HCT116 (cell line): ENCODE measurements around the gene WDR45B. TPM values are rescaled to one million over a fixed set of nuclear protein-coding genes. Genes with fewer than 3 reads are reported as not detected.

Experiments used
- ATAC-seq: fragments of 200-7000 bp; cut with Tn5 transposase; 2 replicates; pipeline ENCODE4 v1.9.1; 2020; ENCODE audit warnings: mild to moderate bottlenecking, moderate library complexity
- BruUV-seq: library from RNA; stranded (reverse); fragments of 400-500 nt; replicated peaks from 2 replicates; lab custom pipeline; 2021; lab: Mats Ljungman, UMichigan
- CTCF ChIA-PET: fragments of 300-600 bp; sonication (Branson Sonifier 250); formaldehyde crosslinking; loops from one replicate; lab custom pipeline; 2021; ENCODE audit warnings: antibody characterized with exemption; lab: Charles Lee
- POLR2A ChIA-PET: fragments of 300-600, 350-600 bp; sonication (Branson Sonifier 250); formaldehyde crosslinking; loops from one replicate; lab custom pipeline; 2021; ENCODE audit warnings: antibody characterized with exemption; lab: Charles Lee
- RAD21 ChIA-PET, 2 experiments: fragments of 300-600 bp; sonication (Branson Sonifier 250); formaldehyde crosslinking; loops; one replicate each; lab custom pipeline; 2023; ENCODE audit warnings: low total read pairs in 2 of 2; ENCODE audit not compliant: uncharacterized antibody in 2 of 2, unreplicated experiment in 2 of 2, low non-redundant PET in 1 of 2; lab: Charles Lee
- DNase-seq: peaks from one replicate; pipeline ENCODE4 v3.0.0-alpha.2; 2010; ENCODE audit warnings: low read depth, low spot score
- H2AFZ ChIP-seq: fragments of 200-600 bp; shearing (Covaris generic), sonication (generic); 2 replicates; pipeline ENCODE4 v1.6.1; 2017; ENCODE audit warnings: low read depth, mixed run types, mixed read lengths, antibody characterized with exemption, low read length; ENCODE audit not compliant: poor library complexity, severe bottlenecking
- H3K27ac ChIP-seq: 2 replicates; pipeline ENCODE4 v1.5.1; 2012; ENCODE audit warnings: low read depth, low read length
- H3K27me3 ChIP-seq: fragments of 200-600 bp; sonication (generic); 2 replicates; pipeline ENCODE4 v1.6.1; 2016; ENCODE audit warnings: mixed run types, low read length, mixed read lengths; ENCODE audit not compliant: insufficient read depth
- H3K36me3 ChIP-seq, 2 experiments: fragments of 200-500 bp in 1 of 2; fragments of 200-600 bp in 1 of 2; sonication (Bioruptor generic) in 1 of 2; sonication (generic) in 1 of 2; 2 replicates each; pipeline versions ENCODE4 v1.5.1 to v1.6.1; 2014 to 2016; ENCODE audit warnings: low read length in 2 of 2, inconsistent platforms in 1 of 2, mixed read lengths in 1 of 2, mixed run types in 1 of 2; ENCODE audit not compliant: insufficient read depth in 2 of 2, control insufficient read depth in 1 of 2
- H3K4me1 ChIP-seq, 2 experiments: fragments of 200-600 bp in 1 of 2; sonication (generic) in 1 of 2; 2 replicates each; pipeline versions ENCODE4 v1.5.1 to v1.6.1; 2012 to 2017; ENCODE audit warnings: low read length in 2 of 2, inconsistent platforms in 1 of 2, mild to moderate bottlenecking in 1 of 2, mixed read lengths in 1 of 2, mixed run types in 1 of 2, moderate library complexity in 1 of 2; ENCODE audit not compliant: insufficient read depth in 2 of 2, control insufficient read depth in 1 of 2
- H3K4me2 ChIP-seq: fragments of 200-600 bp; sonication (generic); 2 replicates; pipeline ENCODE4 v1.6.1; 2017; ENCODE audit warnings: mixed run types, low read length, mixed read lengths
- H3K4me3 ChIP-seq, 2 experiments: fragments of 200-600 bp in 1 of 2; sonication (generic) in 1 of 2; replicated peaks in 1 of 2; 2 replicates each; pipeline ENCODE4 v1.5.1; 2011 to 2016; ENCODE audit warnings: low read length in 2 of 2, control low read depth in 1 of 2, low read depth in 1 of 2, mild to moderate bottlenecking in 1 of 2, mixed read lengths in 1 of 2, mixed run types in 1 of 2
- H3K79me2 ChIP-seq: fragments of 200-600 bp; sonication (generic); 2 replicates; pipeline ENCODE4 v1.6.1; 2017; ENCODE audit warnings: mild to moderate bottlenecking, mixed run types, low read length, moderate library complexity, mixed read lengths; ENCODE audit not compliant: insufficient read depth
- H3K9ac ChIP-seq: fragments of 200-600 bp; sonication (generic); 2 replicates; pipeline ENCODE4 v1.6.1; 2016; ENCODE audit warnings: low read length, mixed read lengths
- H3K9me2 ChIP-seq: fragments of 200-600 bp; sonication (generic), shearing (Covaris generic); 2 replicates; pipeline ENCODE4 v1.6.1; 2017; ENCODE audit warnings: mixed run types, mild to moderate bottlenecking, moderate library complexity; ENCODE audit not compliant: insufficient read depth
- H3K9me3 ChIP-seq, 2 experiments: fragments of 200-500 bp in 1 of 2; fragments of 200-600 bp in 1 of 2; sonication (Bioruptor generic) in 1 of 2; sonication (generic) in 1 of 2; 2 replicates each; pipeline ENCODE4 v1.6.1; 2014 to 2017; ENCODE audit warnings: low read length in 2 of 2, mixed read lengths in 2 of 2, inconsistent platforms in 1 of 2, low read depth in 1 of 2, mild to moderate bottlenecking in 1 of 2, mixed run types in 1 of 2, moderate library complexity in 1 of 2; ENCODE audit not compliant: control insufficient read depth in 1 of 2, insufficient read depth in 1 of 2
- H4K20me1 ChIP-seq: fragments of 200-600 bp; sonication (generic), shearing (Covaris generic); 2 replicates; pipeline ENCODE4 v1.6.1; 2017; ENCODE audit warnings: mixed run types, mild to moderate bottlenecking, moderate library complexity; ENCODE audit not compliant: insufficient read depth
- ATF3 ChIP-seq: IDR thresholded peaks from 2 replicates; pipeline ENCODE4 v1.6.1; 2012
- CEBPB ChIP-seq: IDR thresholded peaks from 2 replicates; pipeline ENCODE4 v1.6.1; 2012; ENCODE audit warnings: low read depth
- EZH2 ChIP-seq: fragments of 200-600 bp; sonication (generic); IDR thresholded peaks from 2 replicates; pipeline ENCODE4 v1.6.1; 2017; ENCODE audit warnings: antibody characterized with exemption, mixed run types
- FOSL1 ChIP-seq: IDR thresholded peaks from 2 replicates; pipeline ENCODE4 v1.6.1; 2012; ENCODE audit warnings: low read depth
- POLR2AphosphoS5 ChIP-seq: IDR thresholded peaks from 2 replicates; pipeline ENCODE4 v1.6.1; 2011; ENCODE audit warnings: mild to moderate bottlenecking, low read depth, low read length, moderate library complexity
- SIN3A ChIP-seq: IDR thresholded peaks from 2 replicates; pipeline ENCODE4 v1.6.1; 2012; ENCODE audit warnings: low read depth
- intact Hi-C: fragments of 100-400 bp; cut with micrococcal nuclease; formaldehyde crosslinking; loops from 2 replicates; pipeline ENCODE4 v1.10.0; 2022
- total RNA-seq: library from RNA; stranded (reverse); gene quantifications from one replicate; pipeline ENCODE4 v1.2.1, GENCODE V29; 2021; ENCODE audit not compliant: unreplicated experiment

WDR45B gene
- total RNA-seq, 1 experiment from 2014 or later: 117 TPM

DNA sequence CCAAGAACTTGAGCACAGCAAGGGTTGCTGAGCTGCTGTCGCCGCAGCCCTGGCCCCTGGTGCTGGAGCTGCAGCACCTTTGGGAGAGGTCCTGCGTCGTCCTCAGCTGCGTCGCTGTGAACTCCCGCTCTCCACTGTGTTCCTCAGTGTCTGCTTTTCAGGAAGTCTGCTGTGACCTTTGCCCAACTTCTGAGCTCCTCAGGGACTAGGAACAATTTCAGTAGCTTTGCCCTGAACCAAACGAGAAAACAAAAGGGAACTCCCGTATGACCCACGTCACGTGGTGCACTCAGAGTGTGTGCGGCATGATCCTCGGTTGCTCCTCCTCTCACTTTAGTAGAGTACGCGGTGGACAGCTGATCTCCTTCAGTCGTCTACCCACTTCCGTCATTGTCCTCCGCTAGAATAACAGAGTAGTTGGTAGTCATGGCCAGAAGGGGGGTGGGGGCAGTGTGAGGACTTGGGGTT is 44.2 kb downstream of the WDR45B start:
- Histone ChIP-seq H3K4me2 (no peak overlapping the region), H3K9me3 (no peaks in the 10 kb centered on the region), H3K36me3 (peaks cover 48 to 68% of the 10 kb centered on the region in 2 experiments), H3K79me2 (peaks cover 30% of the 10 kb centered on the region; the same call in 1 of the 2 replicates), H2AFZ (no peak overlapping the region), H3K4me1 (no peaks in the 10 kb centered on the region), H3K27me3 (no peaks in the 10 kb centered on the region), H4K20me1 (no peaks in the 10 kb centered on the region), H3K27ac (no peak overlapping the region), H3K4me3 (no peak overlapping the region), H3K9me2 (no peaks in the 10 kb centered on the region), H3K9ac (no peak overlapping the region)
- DNase-seq (no peak), ATAC-seq (no peak)
- ChIA-PET RAD21 (no interaction called here), POLR2A (no interaction called here), CTCF (no interaction called here)
- intact Hi-C loops: no loop called here
- no TSS peak for BruUV-seq
- no peak for TF ChIP-seq SIN3A
- TF ChIP-seq ATF3: no peak

DNA sequence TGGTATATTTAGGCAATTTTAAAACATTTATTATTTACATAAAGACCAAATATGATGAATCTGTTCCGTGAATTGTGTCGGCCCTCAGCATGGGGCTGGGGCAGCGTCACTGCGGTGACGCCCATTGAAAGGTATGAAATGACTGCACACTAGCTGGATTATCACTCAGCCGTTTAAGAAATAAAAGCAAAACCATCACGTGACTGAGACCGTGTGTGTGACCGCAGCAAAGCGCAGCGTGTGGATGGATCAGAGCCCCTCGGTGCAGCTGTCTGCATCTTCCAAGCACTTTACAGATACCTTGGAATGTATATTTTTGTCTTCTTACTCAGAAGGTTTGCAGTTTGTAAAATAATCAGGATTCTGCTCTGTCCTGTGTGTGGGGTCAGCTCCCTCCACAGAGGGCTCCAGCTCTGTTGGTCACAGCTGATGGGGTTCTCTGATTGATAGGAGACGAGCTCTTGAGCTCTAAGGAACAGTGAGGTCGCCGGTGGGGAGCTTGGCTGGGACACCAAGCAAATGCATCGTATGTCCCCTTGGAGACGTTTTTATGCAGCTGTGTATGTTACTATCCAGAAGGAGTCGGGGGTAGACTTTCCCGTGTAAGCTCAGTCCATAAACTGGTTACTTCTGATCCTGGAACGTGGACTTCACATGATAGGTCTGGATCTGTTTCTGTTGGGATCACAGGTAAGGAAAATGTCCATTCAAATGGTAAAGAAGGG is 45.1 kb downstream of the WDR45B start:
- TF ChIP-seq CEBPB (no peak), SIN3A (0 out of 2 replicates have a peak, but pooled peaks have one; percentile 23), EZH2 (no peak), FOSL1 (no peak), POLR2AphosphoS5 (peak; percentile 22; the same call in 1 of the 2 replicates)
- H3K4me2 ChIP-seq: no peak overlapping the region
- POLR2A ChIA-PET: no interaction called here
- H4K20me1 ChIP-seq: no peaks in the 10 kb centered on the region
- no peak overlapping the region for H3K27ac ChIP-seq
- no peak for DNase-seq
- H3K9me3 ChIP-seq: no peaks in the 10 kb centered on the region
- CTCF ChIA-PET: no interaction called here
- H3K79me2 ChIP-seq: peaks cover 39% of the 10 kb centered on the region
- H3K4me1 ChIP-seq: no peaks in the 10 kb centered on the region
- no TSS peak for BruUV-seq
- RAD21 ChIA-PET: no interaction called here
- H3K9me2 ChIP-seq: no peaks in the 10 kb centered on the region
- peaks cover 51 to 76% of the 10 kb centered on the region in 2 experiments for H3K36me3 ChIP-seq
- no peak overlapping the region for H3K4me3 ChIP-seq
- no peak overlapping the region for H2AFZ ChIP-seq
- ATAC-seq: no peak
- intact Hi-C loops: no loop called here
- H3K27me3 ChIP-seq: no peaks in the 10 kb centered on the region
- H3K9ac ChIP-seq: no peak overlapping the region
